Neuronal stem cell (in vitro differentiated cells): ENCODE results near the gene SPHK2.
"Not testable (repeated sequence)": the region's sequence is repeated elsewhere in the genome, so short reads cannot be mapped to it uniquely, and the experiment has no call there.

Experiments
- DNase-seq: peaks from one replicate; pipeline ENCODE4 v3.0.0-alpha.2; 2013; ENCODE audit warnings: low spot score
- H2AFZ ChIP-seq: one replicate; pipeline ENCODE4 v1.6.1; 2013; ENCODE audit warnings: mild to moderate bottlenecking, low read length, inconsistent platforms
- H2AK5ac ChIP-seq: 2 replicates; pipeline ENCODE4 v1.6.1; 2013; ENCODE audit warnings: low read depth, mild to moderate bottlenecking, inconsistent platforms, low read length, moderate library complexity, mixed read lengths
- H2BK120ac ChIP-seq: 2 replicates; pipeline ENCODE4 v1.6.1; 2013; ENCODE audit warnings: low read depth, mild to moderate bottlenecking, inconsistent platforms, low read length, moderate library complexity, mixed read lengths
- H2BK12ac ChIP-seq: one replicate; pipeline ENCODE4 v1.6.1; 2013; ENCODE audit warnings: low read length, inconsistent platforms
- H2BK15ac ChIP-seq: 2 replicates; pipeline ENCODE4 v1.6.1; 2013; ENCODE audit warnings: mild to moderate bottlenecking, low read length, inconsistent platforms, mixed read lengths
- H2BK5ac ChIP-seq: one replicate; pipeline ENCODE4 v1.6.1; 2013; ENCODE audit warnings: inconsistent platforms, mild to moderate bottlenecking, low read length, moderate library complexity
- H3K14ac ChIP-seq: one replicate; pipeline ENCODE4 v1.6.1; 2013; ENCODE audit warnings: low read length, inconsistent platforms
- H3K18ac ChIP-seq: 2 replicates; pipeline ENCODE4 v1.6.1; 2013; ENCODE audit warnings: low read length, inconsistent platforms
- H3K23ac ChIP-seq: 2 replicates; pipeline ENCODE4 v1.6.1; 2013; ENCODE audit warnings: low read depth, mild to moderate bottlenecking, mixed read lengths, low read length, inconsistent platforms; ENCODE audit not compliant: poor library complexity
- H3K27ac ChIP-seq: replicated peaks from 3 replicates; pipeline ENCODE4 v1.5.1; 2013; ENCODE audit warnings: low read length, inconsistent platforms
- H3K27me3 ChIP-seq, 3 experiments: 2 replicates each; pipeline ENCODE4 v1.6.1; 2013; ENCODE audit warnings: low read length in 3 of 3, mild to moderate bottlenecking in 2 of 3, inconsistent platforms in 1 of 3, low read depth in 1 of 3, mixed read lengths in 1 of 3, moderate library complexity in 1 of 3; ENCODE audit not compliant: control insufficient read depth in 3 of 3, insufficient read depth in 3 of 3
- H3K36me3 ChIP-seq, 2 donors: replicated peaks in 1 of 2; 2 replicates each; pipeline ENCODE4 v1.6.1; 2013; ENCODE audit warnings: low read length in 2 of 2; ENCODE audit not compliant: control insufficient read depth in 2 of 2, insufficient read depth in 2 of 2
- H3K4ac ChIP-seq: 2 replicates; pipeline ENCODE4 v1.6.1; 2013; ENCODE audit warnings: inconsistent platforms, mild to moderate bottlenecking, low read length, moderate library complexity
- H3K4me1 ChIP-seq, 2 donors: 1 replicate in 1 of 2; 2 replicates in 1 of 2; pipeline ENCODE4 v1.6.1; 2013; ENCODE audit warnings: low read length in 2 of 2, low read depth in 1 of 2; ENCODE audit not compliant: control insufficient read depth in 2 of 2, insufficient read depth in 1 of 2
- H3K4me2 ChIP-seq: one replicate; pipeline ENCODE4 v1.6.1; 2013; ENCODE audit warnings: mild to moderate bottlenecking, low read length, inconsistent platforms; ENCODE audit not compliant: insufficient read depth, poor library complexity, severe bottlenecking
- H3K4me3 ChIP-seq, 2 donors: 2 replicates each; pipeline ENCODE4 v1.5.1; 2013; ENCODE audit warnings: low read length in 2 of 2, mild to moderate bottlenecking in 2 of 2, inconsistent platforms in 1 of 2, moderate library complexity in 1 of 2
- H3K79me1 ChIP-seq: one replicate; pipeline ENCODE4 v1.6.1; 2013; ENCODE audit warnings: low read depth, mild to moderate bottlenecking, inconsistent platforms, low read length, moderate library complexity
- H3K9ac ChIP-seq: one replicate; pipeline ENCODE4 v1.6.1; 2013; ENCODE audit warnings: mild to moderate bottlenecking, low read depth, low read length, inconsistent platforms; ENCODE audit not compliant: poor library complexity
- H3K9me3 ChIP-seq, 2 donors: replicated peaks in 1 of 2; 2 replicates each; pipeline versions ENCODE3 to v1.6.1; 2013; ENCODE audit warnings: low read length in 2 of 2, mild to moderate bottlenecking in 2 of 2, inconsistent platforms in 1 of 2, low read depth in 1 of 2, mixed read lengths in 1 of 2, moderate library complexity in 1 of 2; ENCODE audit not compliant: control insufficient read depth in 2 of 2, insufficient read depth in 1 of 2
- H4K8ac ChIP-seq: one replicate; pipeline ENCODE4 v1.6.1; 2013; ENCODE audit warnings: low read depth, mild to moderate bottlenecking, inconsistent platforms, low read length, moderate library complexity
- H4K91ac ChIP-seq: one replicate; pipeline ENCODE4 v1.6.1; 2013; ENCODE audit warnings: low read length, low read depth, mild to moderate bottlenecking, inconsistent platforms; ENCODE audit not compliant: poor library complexity
- WGBS, 2 donors: extraction: QIAGEN DNeasy Blood & Tissue Kit; methylation state at CpG; one replicate each; pipeline ENCODE4 v1.1.7; 2013; ENCODE audit warnings: missing lambda C conversion rate in 2 of 2, mixed read lengths in 1 of 2; ENCODE audit not compliant: insufficient read length in 2 of 2, insufficient replicate concordance in 1 of 2; ENCODE audit errors: extremely low coverage in 2 of 2; 5-methylcytosine and 5-hydroxymethylcytosine counted together

Gene SPHK2

GRCh38 chr19:48630296-48631063 is 11.2 kb downstream of the SPHK2 start:
- H3K23ac ChIP-seq, result peak overlapping the region; percentile 98
- no peak overlapping the region for H3K14ac ChIP-seq
- no peak overlapping the region for H2BK120ac ChIP-seq
- H4K91ac ChIP-seq, result peak overlapping the region; percentile 28
- peak overlapping the region; percentile 15 for H2BK15ac ChIP-seq
- H3K4me1 ChIP-seq, result peaks cover 28 to 33% of the 10 kb centered on the region in 2 donors
- no peak overlapping the region for H2BK12ac ChIP-seq
- H3K18ac ChIP-seq, result peak overlapping the region; percentile 5
- H3K9ac ChIP-seq, result peak overlapping the region; percentile 83
- no peak for DNase-seq
- H3K4me3 ChIP-seq, result peak overlapping the region in 1 of 2 donors; percentile 72
- no CpG with 5 or more reads among the region's 47 CpGs for WGBS, 2 donors
- peak overlapping the region; percentile 69 for H3K4me2 ChIP-seq
- H3K36me3 ChIP-seq, result peaks cover 9 to 44% of the 10 kb centered on the region in 2 donors
- H2BK5ac ChIP-seq, result peak overlapping the region; percentile 93
- H3K4ac ChIP-seq, result no peak overlapping the region
- no peak overlapping the region for H2AFZ ChIP-seq
- H3K79me1 ChIP-seq, result peaks cover 2% of the 10 kb centered on the region
- peak overlapping the region; percentile 67 for H3K27ac ChIP-seq
- H2AK5ac ChIP-seq, result peak overlapping the region; percentile 88
- no peak overlapping the region for H4K8ac ChIP-seq
- no peaks in the 10 kb centered on the region for H3K27me3 ChIP-seq
- H3K9me3 ChIP-seq, result no peaks in the 10 kb centered on the region

- Histone ChIP-seq H3K27ac (peak overlapping the region; percentile 67), H2BK12ac (no peak overlapping the region)
These were observed 11.9 kb downstream of the SPHK2 start for GRCh38 chr19:48631225-48631624.

GRCh38 chr19:48632286-48632685 is 13.0 kb downstream of the SPHK2 start:
- not testable (repeated sequence) for H3K27ac ChIP-seq, H2BK15ac ChIP-seq, H2AK5ac ChIP-seq, H3K4ac ChIP-seq, H4K8ac ChIP-seq, H3K4me3 ChIP-seq, H3K79me1 ChIP-seq, H3K9me3 ChIP-seq, H2BK120ac ChIP-seq, H4K91ac ChIP-seq, H3K9ac ChIP-seq, H2BK5ac ChIP-seq, H2BK12ac ChIP-seq, DNase-seq, H3K14ac ChIP-seq, H2AFZ ChIP-seq, H3K27me3 ChIP-seq, H3K23ac ChIP-seq, H3K18ac ChIP-seq, H3K4me2 ChIP-seq
- Histone ChIP-seq H3K4me1 (peaks cover 28 to 41% of the 10 kb centered on the region in 2 donors), H3K36me3 (peaks cover 7 to 32% of the 10 kb centered on the region in 2 donors)
- WGBS, 2 donors, result no CpG with 5 or more reads among the region's 11 CpGs

More at GRCh38 chr19:48631225-48631624, 11.9 kb downstream of the SPHK2 start:
- WGBS, 2 donors, result no CpG with 5 or more reads among the region's 3 CpGs
- H3K18ac ChIP-seq, result peak overlapping the region; percentile 5
- H3K79me1 ChIP-seq, result no peaks in the 10 kb centered on the region
- H3K4ac ChIP-seq, result no peak overlapping the region
- peaks cover 8 to 37% of the 10 kb centered on the region in 2 donors for H3K36me3 ChIP-seq
- H3K9me3 ChIP-seq, result no peaks in the 10 kb centered on the region
- DNase-seq, result no peak
- H3K4me1 ChIP-seq, result peaks cover 28 to 33% of the 10 kb centered on the region in 2 donors
- no peak overlapping the region for H4K8ac ChIP-seq
- no peak overlapping the region for H2BK120ac ChIP-seq
- peak overlapping the region; percentile 93 for H2BK5ac ChIP-seq
- no peak overlapping the region for H2AFZ ChIP-seq
- H3K27me3 ChIP-seq, result peaks cover 0 to 4% (median 0%) of the 10 kb centered on the region in 3 experiments
- peak overlapping the region; percentile 13 for H3K23ac ChIP-seq
- H3K14ac ChIP-seq, result no peak overlapping the region
- peak overlapping the region; percentile 69 for H3K4me2 ChIP-seq
- peak overlapping the region; percentile 88 for H2AK5ac ChIP-seq
- H2BK15ac ChIP-seq, result no peak overlapping the region
- H3K4me3 ChIP-seq, result no peak overlapping the region
- H3K9ac ChIP-seq, result peak overlapping the region; percentile 83
- no peak overlapping the region for H4K91ac ChIP-seq

GRCh38 chr19:48632692-48633147 is 13.4 kb downstream of the SPHK2 start:
- H4K91ac ChIP-seq, result no peak overlapping the region

More at GRCh38 chr19:48632692-48633147, 13.4 kb downstream of the SPHK2 start:
- no peak overlapping the region for H3K18ac ChIP-seq
- peak overlapping the region; percentile 61 for H2AK5ac ChIP-seq
- no peak overlapping the region for H3K23ac ChIP-seq
- no peak overlapping the region for H3K4ac ChIP-seq
- no peak overlapping the region for H2BK120ac ChIP-seq
- no peak overlapping the region for H3K4me3 ChIP-seq
- no peak for DNase-seq
- H3K9ac ChIP-seq, result no peak overlapping the region
- H3K27ac ChIP-seq, result no peak overlapping the region
- no peak overlapping the region for H3K14ac ChIP-seq
- H4K8ac ChIP-seq, result no peak overlapping the region
- H2BK12ac ChIP-seq, result no peak overlapping the region
- peaks cover 28 to 41% of the 10 kb centered on the region in 2 donors for H3K4me1 ChIP-seq
- H2BK15ac ChIP-seq, result no peak overlapping the region
- H3K27me3 ChIP-seq, result peaks cover 0 to 4% (median 0%) of the 10 kb centered on the region in 3 experiments
- no peaks in the 10 kb centered on the region for H3K9me3 ChIP-seq
- H2BK5ac ChIP-seq, result no peak overlapping the region
- H3K4me2 ChIP-seq, result no peak overlapping the region
- no peaks in the 10 kb centered on the region for H3K79me1 ChIP-seq
- peaks cover 7 to 31% of the 10 kb centered on the region in 2 donors for H3K36me3 ChIP-seq
- no peak overlapping the region for H2AFZ ChIP-seq
